ENCODE measurements around the gene WNT10A. TPM values are rescaled to one million over a fixed set of nuclear protein-coding genes. Genes with fewer than 3 reads are reported as not detected.
"Not testable (repeated sequence)": the region's sequence is repeated elsewhere in the genome, so short reads cannot be mapped to it uniquely, and the experiment has no call there.

The WNT10A gene
- total and polyA plus RNA-seq, 4 experiments from 2014 or later, result 7.6 to 12.4 (median 9.6) TPM

DNA sequence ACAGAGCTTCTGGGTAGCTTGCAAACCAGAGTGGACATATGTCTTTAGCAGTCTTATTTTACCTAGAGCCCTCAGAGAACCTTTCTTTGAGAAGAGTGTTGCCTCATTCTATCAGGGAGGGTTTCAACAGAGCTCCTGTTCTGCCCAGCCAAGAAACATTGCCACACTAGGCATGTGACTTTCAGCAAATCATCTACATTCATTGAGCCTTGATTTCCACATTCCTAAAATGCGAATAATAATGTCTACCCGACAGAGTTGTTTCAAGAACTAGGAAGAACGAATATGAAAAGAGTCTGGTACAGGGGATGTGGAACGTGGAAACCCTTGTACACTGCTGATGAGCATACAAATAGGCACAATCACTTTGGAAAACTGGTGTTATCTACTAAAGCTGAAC, 41.2 kb upstream of the WNT10A start:
- Mint-ChIP-seq H3K4me1 (no peaks in the 10 kb centered on the region), H3K9me3 (peaks cover 0 to 21% (median 15%) of the 10 kb centered on the region in 8 donors), H3K27me3 (peaks cover 26 to 43% of the 10 kb centered on the region in 2 donors), H3K4me3 (no peak overlapping the region), H3K36me3 (peaks cover 0 to 4% of the 10 kb centered on the region in 2 donors), H3K27ac (no peak overlapping the region)
- H3K27ac ChIP-seq (ENCODE audit: low read depth, low read length), result no peak overlapping the region
- ChIA-PET POLR2A (ENCODE audit: partially characterized antibody) (no interaction called here), CTCF (ENCODE audit: partially characterized antibody) (interaction anchor here (1.0 kb wide), 1 partner anchor 8 kb away, joined by 3 read pairs; no protein-coding TSS in a partner anchor)
- no peaks in the 10 kb centered on the region for H3K36me3 ChIP-seq (ENCODE audit: insufficient read depth, low read length)
- H3K4me3 ChIP-seq (ENCODE audit: low read length in 2 of 2), result no peak overlapping the region
- H3K4me1 ChIP-seq (ENCODE audit: insufficient read depth, low read length), result no peaks in the 10 kb centered on the region
- no peaks in the 10 kb centered on the region for H3K9me3 ChIP-seq (ENCODE audit: control insufficient read depth in 1 of 2, low read length in 2 of 2)
- no peak for DNase-seq
- intact Hi-C loops (cut with micrococcal nuclease), result no loop called here
- no peaks in the 10 kb centered on the region for H3K27me3 ChIP-seq (ENCODE audit: insufficient read depth, low read length)

DNA sequence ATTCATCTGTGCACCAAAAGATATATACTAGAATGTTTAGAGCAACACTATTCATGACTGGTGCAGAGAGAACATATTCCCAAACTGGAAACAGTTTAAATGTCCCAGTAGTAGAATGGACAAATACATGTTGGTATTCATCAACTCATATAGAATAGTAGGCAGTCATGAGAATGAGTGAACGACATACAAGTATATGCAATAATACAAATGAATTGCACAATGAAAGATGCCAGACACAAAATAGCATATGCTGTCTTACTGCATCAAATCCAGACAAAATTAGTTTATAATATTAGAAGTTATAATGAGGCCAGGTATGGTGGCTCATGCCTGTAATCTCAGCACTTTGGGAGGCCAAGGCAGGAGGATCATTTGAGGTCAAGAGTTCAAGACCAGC, 40.8 kb upstream of the WNT10A start:
- H3K27ac ChIP-seq (ENCODE audit: low read depth, low read length), result no peak overlapping the region
- no peaks in the 10 kb centered on the region for H3K4me1 ChIP-seq (ENCODE audit: insufficient read depth, low read length)
- no peaks in the 10 kb centered on the region for H3K36me3 ChIP-seq (ENCODE audit: insufficient read depth, low read length)
- H3K36me3 Mint-ChIP-seq, result peaks cover 0 to 4% of the 10 kb centered on the region in 2 donors
- no peak overlapping the region for H3K4me3 Mint-ChIP-seq
- peaks cover 0 to 21% (median 15%) of the 10 kb centered on the region in 8 donors for H3K9me3 Mint-ChIP-seq
- no peak overlapping the region for H3K4me3 ChIP-seq (ENCODE audit: low read length in 2 of 2)
- no peaks in the 10 kb centered on the region for H3K9me3 ChIP-seq (ENCODE audit: control insufficient read depth in 1 of 2, low read length in 2 of 2)
- DNase-seq, result no peak
- H3K27me3 ChIP-seq (ENCODE audit: insufficient read depth, low read length), result no peaks in the 10 kb centered on the region
- H3K4me1 Mint-ChIP-seq, result no peaks in the 10 kb centered on the region
- intact Hi-C loops (cut with micrococcal nuclease), result no loop called here
- CTCF ChIA-PET (ENCODE audit: partially characterized antibody), result no interaction called here
- no peak overlapping the region for H3K27ac Mint-ChIP-seq
- POLR2A ChIA-PET (ENCODE audit: partially characterized antibody), result no interaction called here
- peaks cover 23 to 41% of the 10 kb centered on the region in 2 donors for H3K27me3 Mint-ChIP-seq

DNA sequence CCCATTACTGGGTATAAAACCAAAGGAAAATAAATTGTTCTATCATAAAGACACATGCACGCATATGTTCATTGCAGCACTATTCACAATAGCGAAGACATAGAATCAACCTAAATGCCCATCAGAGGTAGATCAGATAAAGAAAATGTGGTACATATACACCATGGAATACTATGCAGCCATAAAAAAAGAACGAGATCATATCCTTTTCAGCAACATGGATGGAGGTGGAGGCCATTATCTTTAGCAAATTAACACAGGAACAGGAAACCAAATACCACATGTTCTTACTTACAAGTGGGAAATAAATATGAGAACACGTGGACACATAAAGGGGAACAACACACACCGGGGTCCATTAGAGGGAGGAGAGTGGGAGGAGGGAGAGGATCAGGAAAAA, 36.3 kb upstream of the WNT10A start:
- intact Hi-C loops (cut with micrococcal nuclease); H3K9me3 Mint-ChIP-seq; H3K4me1 Mint-ChIP-seq; H3K27me3 ChIP-seq (ENCODE audit: insufficient read depth, low read length); H3K27ac Mint-ChIP-seq; H3K27ac ChIP-seq (ENCODE audit: low read depth, low read length); H3K9me3 ChIP-seq (ENCODE audit: control insufficient read depth in 1 of 2, low read length in 2 of 2); H3K4me1 ChIP-seq (ENCODE audit: insufficient read depth, low read length); H3K36me3 ChIP-seq (ENCODE audit: insufficient read depth, low read length); CTCF ChIA-PET (ENCODE audit: partially characterized antibody); H3K4me3 Mint-ChIP-seq; DNase-seq; H3K36me3 Mint-ChIP-seq; H3K4me3 ChIP-seq (ENCODE audit: low read length in 2 of 2); POLR2A ChIA-PET (ENCODE audit: partially characterized antibody): not testable (repeated sequence)
- H3K27me3 Mint-ChIP-seq, result peaks cover 14 to 25% of the 10 kb centered on the region in 2 donors

DNA sequence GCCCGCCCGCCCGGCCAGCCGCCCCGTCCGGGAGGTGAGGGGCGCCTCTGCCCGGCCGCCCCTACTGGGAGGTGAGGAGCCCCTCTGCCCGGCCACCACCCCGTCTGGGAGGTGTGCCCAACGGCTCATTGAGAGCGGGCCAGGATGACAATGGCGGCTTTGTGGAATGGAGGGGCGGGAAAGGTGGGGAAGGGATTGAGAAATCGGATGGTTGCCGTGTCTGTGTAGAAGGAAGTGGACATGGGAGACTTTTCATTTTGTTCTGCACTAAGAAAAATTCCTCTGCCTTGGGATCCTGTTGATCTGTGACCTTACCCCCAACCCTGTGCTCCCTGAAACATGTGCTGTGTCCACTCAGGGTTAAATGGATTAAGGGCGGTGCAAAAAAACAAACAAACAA, 33.7 kb upstream of the WNT10A start:
- not testable (repeated sequence) for H3K9me3 ChIP-seq (ENCODE audit: control insufficient read depth in 1 of 2, low read length in 2 of 2); H3K9me3 Mint-ChIP-seq; H3K4me3 ChIP-seq (ENCODE audit: low read length in 2 of 2); H3K36me3 ChIP-seq (ENCODE audit: insufficient read depth, low read length); DNase-seq; H3K4me1 Mint-ChIP-seq; H3K36me3 Mint-ChIP-seq; H3K27me3 ChIP-seq (ENCODE audit: insufficient read depth, low read length); H3K27ac Mint-ChIP-seq; H3K4me3 Mint-ChIP-seq; H3K4me1 ChIP-seq (ENCODE audit: insufficient read depth, low read length); H3K27ac ChIP-seq (ENCODE audit: low read depth, low read length)
- CTCF ChIA-PET (ENCODE audit: partially characterized antibody), result interaction anchor here (0.6 to 9.3 kb wide), 22 partner anchors 8 to 575 kb away, joined by 3 to 91 read pairs (median 4); partner anchors contain the start of genes AAMP, BCS1L, PNKD and RNF25
- POLR2A ChIA-PET (ENCODE audit: partially characterized antibody), result interaction anchor here (1.3 kb wide), 1 partner anchor 188 kb away, joined by 4 read pairs; the partner anchor contains the start of genes BCS1L and ZNF142
- intact Hi-C loops (cut with micrococcal nuclease), result loop anchor here (1.0 to 5.0 kb wide), 7 partner anchors 119 to 680 kb away; partner anchors contain the start of genes BCS1L, CNOT9, CXCR1 and TTLL4
- H3K27me3 Mint-ChIP-seq, result peaks cover 9 to 15% of the 10 kb centered on the region in 2 donors

DNA sequence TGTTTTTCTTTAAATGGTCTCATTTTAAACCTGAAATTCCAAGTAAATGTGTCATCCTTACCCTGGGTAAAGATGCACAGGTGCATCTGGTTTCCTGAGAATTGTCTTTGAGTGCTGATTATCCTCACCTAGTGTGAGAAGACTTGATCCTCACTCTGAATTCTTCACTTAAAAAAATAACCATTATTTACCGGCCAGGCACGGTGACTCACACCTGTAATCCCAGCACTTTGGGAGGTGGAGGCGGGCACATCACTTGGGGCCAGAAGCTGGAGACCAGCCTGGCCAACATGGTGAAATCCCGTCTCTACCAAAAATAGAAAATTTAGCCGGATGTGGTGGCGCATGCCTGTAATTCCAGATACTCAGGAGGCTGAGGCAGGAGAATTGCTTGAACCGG, 30.9 kb upstream of the WNT10A start:
- H3K27me3 Mint-ChIP-seq, result peaks cover 17 to 27% of the 10 kb centered on the region in 2 donors
- ChIA-PET POLR2A (ENCODE audit: partially characterized antibody) (no interaction called here), CTCF (ENCODE audit: partially characterized antibody) (interaction anchor here (1.0 to 9.3 kb wide), 3 partner anchors 27 to 190 kb away, joined by 3 to 91 read pairs (median 75); partner anchors contain the start of genes BCS1L, WNT10A and ZNF142)
- Histone ChIP-seq H3K4me1 (ENCODE audit: insufficient read depth, low read length) (no peaks in the 10 kb centered on the region), H3K36me3 (ENCODE audit: insufficient read depth, low read length) (no peaks in the 10 kb centered on the region), H3K27ac (ENCODE audit: low read depth, low read length) (no peak overlapping the region), H3K27me3 (ENCODE audit: insufficient read depth, low read length) (peaks cover 6% of the 10 kb centered on the region), H3K4me3 (ENCODE audit: low read length in 2 of 2) (no peak overlapping the region), H3K9me3 (ENCODE audit: control insufficient read depth in 1 of 2, low read length in 2 of 2) (no peaks in the 10 kb centered on the region)
- DNase-seq, result no peak
- no peak overlapping the region for H3K4me3 Mint-ChIP-seq
- H3K36me3 Mint-ChIP-seq, result no peaks in the 10 kb centered on the region
- peaks cover 0 to 6% (median 1%) of the 10 kb centered on the region in 4 donors for H3K4me1 Mint-ChIP-seq
- no peak overlapping the region for H3K27ac Mint-ChIP-seq
- intact Hi-C loops (cut with micrococcal nuclease), result loop anchor here (5.0 kb wide), 3 partner anchors 282 to 682 kb away; partner anchors contain the start of genes CNOT9, CXCR1 and USP37
- H3K9me3 Mint-ChIP-seq, result peaks cover 0 to 2% (median 0%) of the 10 kb centered on the region in 8 donors

DNA sequence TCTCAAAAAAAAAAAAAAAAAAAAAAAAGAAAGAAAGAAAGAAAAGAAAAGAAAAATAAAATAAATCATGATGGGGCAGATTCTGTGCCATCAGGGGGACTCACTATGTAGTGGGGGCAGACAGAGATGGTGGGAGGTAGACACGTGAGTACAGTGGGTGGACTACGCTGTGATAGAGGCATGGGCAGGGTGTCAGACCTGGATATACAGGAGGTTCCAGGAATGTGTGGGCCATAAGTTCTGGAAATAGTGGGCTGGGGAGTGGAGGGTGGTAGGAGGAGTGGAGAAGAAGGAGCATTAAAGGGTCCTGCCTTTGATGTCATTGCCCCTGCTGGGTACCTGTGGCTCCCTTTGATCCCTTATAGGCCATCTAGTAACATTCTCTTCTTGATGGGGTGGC, 29.9 kb upstream of the WNT10A start:
- Histone ChIP-seq H3K9me3 (ENCODE audit: control insufficient read depth in 1 of 2, low read length in 2 of 2) (no peaks in the 10 kb centered on the region), H3K4me1 (ENCODE audit: insufficient read depth, low read length) (no peaks in the 10 kb centered on the region), H3K27me3 (ENCODE audit: insufficient read depth, low read length) (peaks cover 10% of the 10 kb centered on the region), H3K4me3 (ENCODE audit: low read length in 2 of 2) (no peak overlapping the region), H3K27ac (ENCODE audit: low read depth, low read length) (no peak overlapping the region), H3K36me3 (ENCODE audit: insufficient read depth, low read length) (no peaks in the 10 kb centered on the region)
- ChIA-PET POLR2A (ENCODE audit: partially characterized antibody) (no interaction called here), CTCF (ENCODE audit: partially characterized antibody) (interaction anchor here (0.7 to 9.3 kb wide), 5 partner anchors 26 to 192 kb away, joined by 3 to 91 read pairs (median 6); partner anchors contain the start of genes BCS1L, WNT10A and ZNF142)
- peaks cover 0 to 6% (median 3%) of the 10 kb centered on the region in 4 donors for H3K4me1 Mint-ChIP-seq
- no peak for DNase-seq
- H3K27me3 Mint-ChIP-seq, result peaks cover 25 to 34% of the 10 kb centered on the region in 2 donors
- no peak overlapping the region for H3K4me3 Mint-ChIP-seq
- peaks cover 0 to 2% (median 0%) of the 10 kb centered on the region in 8 donors for H3K9me3 Mint-ChIP-seq
- no peaks in the 10 kb centered on the region for H3K36me3 Mint-ChIP-seq
- intact Hi-C loops (cut with micrococcal nuclease), result no loop called here
- no peak overlapping the region for H3K27ac Mint-ChIP-seq

DNA sequence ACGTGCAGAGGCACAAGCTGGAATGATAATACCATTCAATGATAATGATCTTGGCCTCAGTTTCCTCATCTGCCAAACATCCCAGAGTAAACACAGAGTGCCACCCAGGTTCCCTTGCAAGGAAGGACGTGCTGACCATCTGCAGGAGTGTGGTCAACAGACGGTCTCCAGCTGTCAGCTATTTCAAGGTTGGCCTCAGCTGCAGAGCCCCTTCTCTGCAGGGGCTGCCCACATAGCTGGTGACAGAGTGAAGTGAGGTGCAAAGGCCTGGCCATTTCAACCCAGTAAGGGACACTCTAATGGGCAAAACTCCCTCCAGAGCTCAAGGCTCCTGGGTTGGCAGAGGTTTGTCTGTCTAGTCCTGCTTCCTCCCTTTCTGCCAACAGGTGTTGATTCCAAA, 29.4 kb upstream of the WNT10A start:
- H3K4me1 ChIP-seq (ENCODE audit: insufficient read depth, low read length), result no peaks in the 10 kb centered on the region
- peaks cover 10% of the 10 kb centered on the region for H3K27me3 ChIP-seq (ENCODE audit: insufficient read depth, low read length)
- CTCF ChIA-PET (ENCODE audit: partially characterized antibody), result interaction anchor here (1.2 to 9.3 kb wide), 4 partner anchors 18 to 193 kb away, joined by 6 to 91 read pairs (median 40); partner anchors contain the start of gene WNT10A
- Mint-ChIP-seq H3K36me3 (no peaks in the 10 kb centered on the region), H3K4me1 (peaks cover 0 to 9% (median 5%) of the 10 kb centered on the region in 4 donors), H3K9me3 (peaks cover 0 to 2% (median 0%) of the 10 kb centered on the region in 8 donors), H3K27ac (no peak overlapping the region), H3K4me3 (no peak overlapping the region), H3K27me3 (peaks cover 29 to 39% of the 10 kb centered on the region in 2 donors)
- no peak overlapping the region for H3K4me3 ChIP-seq (ENCODE audit: low read length in 2 of 2)
- intact Hi-C loops (cut with micrococcal nuclease), result no loop called here
- no peaks in the 10 kb centered on the region for H3K36me3 ChIP-seq (ENCODE audit: insufficient read depth, low read length)
- no peak for DNase-seq
- no peaks in the 10 kb centered on the region for H3K9me3 ChIP-seq (ENCODE audit: control insufficient read depth in 1 of 2, low read length in 2 of 2)
- H3K27ac ChIP-seq (ENCODE audit: low read depth, low read length), result no peak overlapping the region
- POLR2A ChIA-PET (ENCODE audit: partially characterized antibody), result no interaction called here
